Activated CD4-positive, alpha-beta memory T cell treated with anti-CD3 and anti-CD28 coated beads, Interleukin-2, amount 10 ng/mL, durations not matched to agents 7 days and 5 days (primary cell): ENCODE results near the gene SGMS1. TPM values are rescaled to one million over a fixed set of nuclear protein-coding genes. Genes with fewer than 3 reads are reported as not detected.

Experiments used
- CTCF ChIA-PET: fragments of 350-600 bp; sonication (Branson Sonifier 250); formaldehyde crosslinking; loops from one replicate; lab custom pipeline; 2021; ENCODE audit warnings: antibody characterized with exemption, inconsistent platforms; lab: Charles Lee
- POLR2A ChIA-PET: fragments of 350-600 bp; sonication (Branson Sonifier 250); formaldehyde crosslinking; loops from one replicate; lab custom pipeline; 2021; ENCODE audit warnings: antibody characterized with exemption; lab: Charles Lee
- DNase-seq: peaks from one replicate; pipeline ENCODE4 v3.0.0-alpha.2; 2020
- H3K27ac Mint-ChIP-seq: one replicate; pipeline ENCODE4 v1.8.0; 2021; ENCODE audit warnings: mild to moderate bottlenecking, mixed read lengths
- H3K27me3 Mint-ChIP-seq: one replicate; pipeline ENCODE4 v1.8.0; 2021; ENCODE audit warnings: mixed read lengths
- H3K36me3 Mint-ChIP-seq: one replicate; pipeline ENCODE4 v1.8.0; 2021; ENCODE audit warnings: low read depth, mixed read lengths
- H3K4me1 Mint-ChIP-seq: one replicate; pipeline ENCODE4 v1.8.0; 2021; ENCODE audit warnings: mixed read lengths
- H3K4me3 Mint-ChIP-seq: one replicate; pipeline ENCODE4 v1.8.0; 2021; ENCODE audit warnings: mild to moderate bottlenecking, mixed read lengths
- H3K9me3 Mint-ChIP-seq: one replicate; pipeline ENCODE4 v1.8.0; 2021; ENCODE audit warnings: mixed read lengths
- total RNA-seq, 2 experiments: library from RNA; stranded (reverse); gene quantifications; one replicate each; pipeline ENCODE4 v1.2.3, GENCODE V29; 2021

Gene SGMS1
- total RNA-seq, 2 experiments from 2014 or later: 18.9 to 19.9 TPM

DNA sequence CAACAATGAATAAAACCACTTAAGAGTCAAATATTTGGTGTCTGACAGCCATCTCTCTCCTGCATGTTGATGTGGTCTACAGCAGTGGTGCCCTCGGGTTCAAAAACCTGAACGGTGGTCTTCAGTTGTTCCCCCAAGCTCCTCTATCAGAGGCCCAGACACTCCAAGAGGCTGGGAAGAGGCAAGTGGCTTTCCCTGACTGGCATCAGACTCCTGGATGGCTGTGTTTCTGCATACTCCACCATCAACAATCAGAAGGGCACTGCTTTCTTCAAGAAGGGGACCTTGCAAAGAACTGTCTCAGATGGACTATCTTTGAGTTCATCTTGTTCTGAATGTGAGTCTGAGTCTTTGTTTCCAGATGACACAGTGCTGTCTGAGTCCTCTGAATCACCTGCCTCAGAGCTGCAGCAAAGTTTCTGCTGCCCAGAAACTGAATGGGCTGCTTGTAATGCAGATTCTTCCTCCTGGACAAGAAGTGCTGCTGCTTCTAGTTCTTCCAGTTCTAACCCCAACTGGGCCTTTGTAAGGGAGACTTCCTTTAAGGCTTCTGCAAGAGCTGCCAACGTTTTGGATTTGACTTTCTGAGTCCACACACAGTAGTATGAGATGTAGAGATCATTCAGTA, 5.9 kb upstream of the SGMS1 start:
- ChIA-PET POLR2A (no interaction called here), CTCF (no interaction called here)
- Mint-ChIP-seq H3K36me3 (peaks cover 4% of the 10 kb centered on the region), H3K27ac (no peak overlapping the region), H3K27me3 (peaks cover 39% of the 10 kb centered on the region), H3K9me3 (no peaks in the 10 kb centered on the region), H3K4me1 (peaks cover 26% of the 10 kb centered on the region), H3K4me3 (no peak overlapping the region)
- no peak for DNase-seq

DNA sequence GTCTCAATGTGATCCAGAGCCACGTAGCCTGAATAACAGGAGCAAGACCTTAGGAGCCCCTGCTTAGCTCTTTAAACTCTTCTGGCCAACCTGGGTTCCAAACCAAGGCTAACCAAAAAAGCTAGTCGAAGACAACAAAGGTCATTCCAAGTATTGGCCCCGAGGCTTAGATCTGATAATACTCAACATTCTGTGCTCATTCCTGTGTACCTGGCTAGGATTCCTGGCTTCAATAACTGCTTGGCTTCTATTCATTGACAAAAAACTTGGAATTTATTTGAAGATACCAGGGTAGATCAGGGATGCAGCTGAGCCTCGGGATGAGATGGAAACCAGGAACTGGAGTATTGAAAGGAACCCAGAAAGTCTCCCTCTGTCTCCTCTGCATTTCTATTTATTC, 4.1 kb upstream of the SGMS1 start:
- Mint-ChIP-seq H3K4me3 (no peak overlapping the region), H3K4me1 (peaks cover 24% of the 10 kb centered on the region), H3K36me3 (peaks cover 4% of the 10 kb centered on the region), H3K27me3 (peaks cover 25% of the 10 kb centered on the region), H3K27ac (no peak overlapping the region), H3K9me3 (no peaks in the 10 kb centered on the region)
- CTCF ChIA-PET: no interaction called here
- POLR2A ChIA-PET: interaction anchor here (5.3 kb wide), 1 partner anchor 8 kb away, joined by 53 read pairs; no protein-coding TSS in a partner anchor
- DNase-seq: no peak

DNA sequence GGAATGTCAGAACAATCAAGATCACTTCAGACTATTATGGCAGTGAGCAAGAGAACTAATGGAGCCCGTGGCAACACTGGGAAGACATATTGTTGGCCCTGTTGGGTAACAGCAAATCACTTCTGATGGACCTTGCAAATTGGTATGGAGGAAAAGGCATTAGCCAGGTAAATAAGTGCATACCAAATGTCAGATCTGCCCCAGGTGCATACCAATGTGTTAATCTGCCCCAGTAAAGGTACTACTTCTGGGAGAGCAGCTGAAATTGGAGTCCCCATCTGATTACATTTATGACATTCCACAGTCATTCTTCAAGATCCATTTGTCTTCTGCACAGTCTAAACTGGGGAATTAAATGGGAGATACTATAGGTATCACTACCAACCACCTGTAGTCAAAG, 3.7 kb upstream of the SGMS1 start:
- DNase-seq: no peak
- POLR2A ChIA-PET: interaction anchor here (5.3 kb wide), 1 partner anchor 9 kb away, joined by 53 read pairs; no protein-coding TSS in a partner anchor
- Mint-ChIP-seq H3K27ac (no peak overlapping the region), H3K4me3 (no peak overlapping the region), H3K9me3 (no peaks in the 10 kb centered on the region), H3K4me1 (peaks cover 26% of the 10 kb centered on the region), H3K36me3 (peaks cover 4% of the 10 kb centered on the region), H3K27me3 (peaks cover 21% of the 10 kb centered on the region)
- CTCF ChIA-PET: no interaction called here

DNA sequence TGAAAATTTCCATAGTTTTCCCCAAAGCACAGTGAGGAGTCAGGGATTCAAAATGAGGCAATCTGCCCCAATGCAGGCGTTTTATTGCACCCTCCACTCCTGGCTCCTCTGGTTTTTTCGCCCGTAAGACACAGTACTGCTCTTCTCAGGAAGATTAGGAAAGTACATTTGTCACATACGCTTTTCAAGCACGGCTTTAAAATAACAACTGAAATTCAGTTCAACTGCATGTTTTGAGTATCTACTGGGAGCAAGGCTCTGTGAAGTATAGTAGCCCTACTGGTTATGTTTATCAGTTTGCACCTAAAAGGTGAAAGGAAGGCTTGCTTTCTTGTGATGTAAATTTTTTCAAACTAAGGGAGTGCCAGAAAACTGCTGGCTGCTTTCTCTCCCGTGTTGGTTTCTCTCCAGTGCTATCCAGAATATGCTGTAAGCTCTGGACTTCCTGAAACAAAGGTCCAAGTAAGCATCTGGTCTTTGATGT, 1.9 kb upstream of the SGMS1 start:
- Mint-ChIP-seq H3K36me3 (peaks cover 4% of the 10 kb centered on the region), H3K9me3 (no peaks in the 10 kb centered on the region), H3K4me1 (peaks cover 37% of the 10 kb centered on the region), H3K27me3 (peaks cover 13% of the 10 kb centered on the region), H3K4me3 (peak overlapping the region; percentile 90), H3K27ac (peak overlapping the region; percentile 87)
- POLR2A ChIA-PET: interaction anchor here (0.7 to 5.3 kb wide), 4 partner anchors 10 to 208 kb away, joined by 3 to 53 read pairs (median 18); no protein-coding TSS in a partner anchor
- CTCF ChIA-PET: interaction anchor here (1.2 kb wide), 1 partner anchor 207 kb away, joined by 3 read pairs; no protein-coding TSS in a partner anchor
- no peak for DNase-seq

DNA sequence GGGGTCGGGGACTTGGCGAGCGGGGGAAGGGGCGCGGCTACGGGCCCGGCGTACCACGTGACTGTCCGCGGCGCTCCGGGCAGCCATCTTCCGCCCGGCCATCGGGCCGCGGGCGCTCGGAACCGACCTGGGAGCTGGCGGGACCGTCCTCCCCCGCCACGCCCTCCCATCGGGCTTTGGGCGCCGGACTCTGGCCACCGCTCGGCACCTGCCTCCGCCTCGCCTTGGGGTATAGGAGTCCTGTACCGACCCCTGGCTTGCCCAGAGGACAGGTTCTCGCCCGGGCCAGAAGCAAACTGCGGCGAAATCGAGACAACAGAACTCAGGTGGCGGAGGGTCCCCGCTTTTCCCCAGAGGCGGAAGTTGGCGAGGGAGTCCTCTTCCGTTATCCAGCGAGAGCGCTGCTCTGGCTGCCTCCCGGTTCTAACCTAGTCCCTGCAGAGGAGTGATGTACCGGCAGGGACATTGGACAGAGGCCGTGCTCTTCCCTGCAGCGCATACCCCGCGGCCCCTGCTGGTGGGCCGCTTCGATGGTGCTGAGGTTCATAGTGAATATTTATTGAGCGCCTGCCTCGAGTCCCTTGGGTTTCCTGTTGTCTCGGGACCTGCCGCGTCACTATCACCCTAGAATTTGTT, 1.2 kb upstream of the SGMS1 start:
- Mint-ChIP-seq H3K4me3 (peak overlapping the region; percentile 90), H3K36me3 (peaks cover 4% of the 10 kb centered on the region), H3K4me1 (peaks cover 39% of the 10 kb centered on the region), H3K27me3 (peaks cover 13% of the 10 kb centered on the region), H3K27ac (peak overlapping the region; percentile 87), H3K9me3 (no peaks in the 10 kb centered on the region)
- peak; percentile 58 for DNase-seq
- CTCF ChIA-PET: interaction anchor here (0.8 to 1.2 kb wide), 3 partner anchors 11 to 207 kb away, joined by 3 to 12 read pairs (median 3); no protein-coding TSS in a partner anchor
- POLR2A ChIA-PET: interaction anchor here (0.7 to 5.3 kb wide), 15 partner anchors 11 to 557 kb away, joined by 3 to 53 read pairs (median 4); partner anchors contain the start of gene WASHC2A

DNA sequence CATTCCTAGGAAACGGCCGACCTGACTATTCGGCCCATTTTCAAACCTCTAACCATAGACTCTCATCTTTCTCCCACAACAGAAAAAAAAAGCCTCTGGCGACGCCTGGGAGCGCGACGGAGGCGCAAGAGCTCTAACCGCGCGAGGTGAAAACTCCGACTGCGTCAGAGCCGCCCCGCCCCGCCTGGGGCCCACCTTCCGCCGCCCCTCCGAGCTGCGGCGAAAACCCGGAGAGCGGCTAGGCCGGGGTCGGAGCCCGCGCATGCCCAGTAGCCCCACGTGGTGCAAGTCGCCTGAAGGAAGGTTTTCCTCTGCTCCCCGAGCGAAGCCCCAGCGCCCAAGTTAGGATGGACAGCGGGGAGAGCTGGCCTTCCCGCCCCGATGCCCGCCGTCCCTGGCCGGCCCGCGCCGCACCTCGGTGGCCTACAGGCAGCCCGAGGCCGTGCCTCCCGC, 683 bp upstream of the SGMS1 start:
- CTCF ChIA-PET: interaction anchor here (0.8 to 1.2 kb wide), 3 partner anchors 12 to 206 kb away, joined by 3 to 12 read pairs (median 3); no protein-coding TSS in a partner anchor

DNA sequence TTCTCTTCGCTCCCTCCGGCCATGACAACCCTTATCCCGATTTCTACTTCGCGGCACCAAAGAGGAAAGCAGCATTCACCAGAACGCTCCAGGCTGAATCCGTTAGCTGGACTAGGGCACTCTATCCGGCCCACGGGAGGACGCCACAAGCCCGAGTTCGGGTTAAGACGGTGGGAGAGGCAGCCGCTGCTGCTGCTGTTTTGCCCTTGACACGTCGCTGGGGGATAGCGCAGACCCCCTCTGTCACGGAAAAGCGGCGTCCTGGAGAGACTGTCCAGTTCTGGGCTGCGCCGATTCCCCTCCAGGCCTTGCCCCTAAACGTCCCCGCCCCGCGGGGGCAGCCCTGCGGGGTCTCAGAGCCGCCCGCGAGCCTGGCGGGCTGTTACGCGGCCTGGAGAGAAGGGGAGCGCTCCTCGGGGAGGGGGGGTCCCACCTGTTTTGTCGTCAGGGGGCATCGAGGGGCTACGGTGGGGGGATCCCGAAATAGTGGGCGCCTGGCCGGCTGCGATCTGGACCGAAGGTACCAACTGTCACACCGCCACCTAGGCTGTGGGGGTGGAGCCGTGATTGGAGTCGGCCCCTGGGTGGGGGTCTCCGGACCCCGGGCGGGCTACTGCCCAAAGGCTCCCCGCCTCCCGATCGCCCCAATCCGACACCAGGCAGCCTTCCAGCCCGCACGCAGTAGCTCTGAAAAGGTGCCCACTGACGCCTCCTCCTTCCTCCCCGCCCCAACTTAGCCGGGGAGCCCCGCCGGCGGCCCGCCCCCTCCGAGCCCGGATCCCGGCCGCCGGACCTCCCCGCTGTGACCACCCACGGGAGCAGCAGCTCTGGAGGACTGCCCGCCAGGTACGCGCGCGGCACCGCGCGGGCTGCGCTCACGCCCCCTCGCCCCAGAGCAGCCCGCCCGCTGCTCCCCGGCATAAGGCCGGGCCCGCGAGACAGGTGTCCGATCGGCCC, 772 bp downstream of the SGMS1 start:
- peak overlapping the region; percentile 76 for H3K4me3 Mint-ChIP-seq
- H3K9me3 Mint-ChIP-seq: no peaks in the 10 kb centered on the region
- peak; percentile 49 for DNase-seq
- peaks cover 36% of the 10 kb centered on the region for H3K4me1 Mint-ChIP-seq
- H3K36me3 Mint-ChIP-seq: no peaks in the 10 kb centered on the region
- ChIA-PET POLR2A (interaction anchor here (1.4 to 2.8 kb wide), 5 partner anchors 13 to 205 kb away, joined by 4 to 23 read pairs (median 9); no protein-coding TSS in a partner anchor), CTCF (interaction anchor here (0.5 to 2.4 kb wide), 7 partner anchors 14 to 255 kb away, joined by 3 to 11 read pairs (median 5); no protein-coding TSS in a partner anchor)
- H3K27me3 Mint-ChIP-seq: peaks cover 5% of the 10 kb centered on the region
- peak overlapping the region; percentile 96 for H3K27ac Mint-ChIP-seq

More for the DNA sequence above, 683 bp upstream of the SGMS1 start:
- POLR2A ChIA-PET: interaction anchor here (0.8 to 5.3 kb wide), 15 partner anchors 11 to 557 kb away, joined by 3 to 53 read pairs (median 4); partner anchors contain the start of gene WASHC2A
- Mint-ChIP-seq H3K27me3 (peaks cover 11% of the 10 kb centered on the region), H3K27ac (peak overlapping the region; percentile 96), H3K4me1 (peaks cover 36% of the 10 kb centered on the region), H3K9me3 (no peaks in the 10 kb centered on the region), H3K4me3 (peak overlapping the region; percentile 76), H3K36me3 (peaks cover 4% of the 10 kb centered on the region)
- DNase-seq: peak; percentile 95

DNA sequence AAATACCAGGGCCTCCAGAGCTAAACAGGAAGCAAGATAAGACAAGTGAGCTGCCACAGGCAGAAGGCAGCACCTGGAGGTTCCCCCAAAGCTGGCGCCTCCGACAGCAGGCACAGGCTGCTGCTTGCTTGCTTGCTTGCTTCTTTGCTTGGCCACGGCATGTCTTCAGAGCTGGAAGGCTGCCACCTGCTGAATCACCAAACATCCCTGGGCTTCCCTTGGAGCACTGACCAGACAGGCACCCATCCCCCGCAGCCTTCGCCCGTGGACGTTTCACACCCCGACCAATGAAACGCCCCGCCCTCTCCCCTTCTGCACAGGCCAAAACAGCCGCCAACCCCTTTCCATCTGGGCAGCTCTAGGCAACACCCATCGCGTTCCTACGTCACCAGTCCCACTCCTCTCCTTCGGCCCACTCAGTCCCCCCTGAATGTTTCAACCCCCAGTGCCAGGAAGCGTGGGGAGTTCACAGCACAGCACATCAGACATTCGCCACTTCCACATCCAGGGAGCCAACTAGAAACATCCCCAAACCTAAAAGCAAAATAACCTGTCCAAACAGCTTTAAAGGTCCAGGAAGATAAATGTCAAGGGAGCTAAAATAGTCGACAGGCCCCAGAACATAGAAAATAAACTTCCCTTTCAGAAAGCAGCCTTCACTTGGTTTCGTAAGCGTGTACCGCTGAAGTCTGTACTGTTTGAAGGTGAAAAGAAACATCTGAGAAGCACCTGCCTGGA, 1.6 kb downstream of the SGMS1 start:
- CTCF ChIA-PET: interaction anchor here (0.5 to 2.4 kb wide), 12 partner anchors 15 to 346 kb away, joined by 3 to 11 read pairs (median 4); no protein-coding TSS in a partner anchor

DNA sequence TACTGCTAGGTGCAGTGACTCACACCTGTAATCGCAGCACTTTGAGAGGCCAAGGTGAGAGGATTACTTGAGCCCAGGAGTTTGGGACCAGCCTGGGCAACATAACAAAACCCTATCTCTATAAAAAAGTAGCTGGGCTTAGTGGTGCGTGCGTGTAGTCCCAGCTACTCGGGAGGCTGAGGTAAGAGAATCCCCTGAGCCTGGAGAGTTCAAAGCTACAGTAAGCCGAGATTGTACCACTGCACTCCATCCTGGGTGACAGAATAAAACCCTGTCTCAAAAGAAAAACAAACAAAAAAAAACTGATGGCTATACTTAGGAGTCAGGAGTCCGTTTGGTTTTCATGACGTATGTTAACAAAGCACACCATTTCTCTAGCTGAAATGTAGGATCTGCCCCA, 2.9 kb downstream of the SGMS1 start:
- Mint-ChIP-seq H3K36me3 (no peaks in the 10 kb centered on the region), H3K4me3 (no peak overlapping the region), H3K27me3 (no peaks in the 10 kb centered on the region), H3K9me3 (no peaks in the 10 kb centered on the region), H3K27ac (no peak overlapping the region), H3K4me1 (peaks cover 36% of the 10 kb centered on the region)
- no peak for DNase-seq
- CTCF ChIA-PET: interaction anchor here (0.9 to 2.4 kb wide), 7 partner anchors 31 to 203 kb away, joined by 3 to 7 read pairs (median 5); no protein-coding TSS in a partner anchor
- POLR2A ChIA-PET: interaction anchor here (2.8 kb wide), 1 partner anchor 16 kb away, joined by 23 read pairs; no protein-coding TSS in a partner anchor

More for the DNA sequence above, 1.6 kb downstream of the SGMS1 start:
- peak; percentile 63 for DNase-seq
- no peaks in the 10 kb centered on the region for H3K9me3 Mint-ChIP-seq
- peaks cover 37% of the 10 kb centered on the region for H3K4me1 Mint-ChIP-seq
- no peaks in the 10 kb centered on the region for H3K36me3 Mint-ChIP-seq
- H3K27me3 Mint-ChIP-seq: peaks cover 1% of the 10 kb centered on the region
- POLR2A ChIA-PET: interaction anchor here (1.4 to 2.8 kb wide), 5 partner anchors 14 to 205 kb away, joined by 4 to 23 read pairs (median 9); no protein-coding TSS in a partner anchor
- H3K4me3 Mint-ChIP-seq: peak overlapping the region; percentile 76
- peak overlapping the region; percentile 79 for H3K27ac Mint-ChIP-seq

DNA sequence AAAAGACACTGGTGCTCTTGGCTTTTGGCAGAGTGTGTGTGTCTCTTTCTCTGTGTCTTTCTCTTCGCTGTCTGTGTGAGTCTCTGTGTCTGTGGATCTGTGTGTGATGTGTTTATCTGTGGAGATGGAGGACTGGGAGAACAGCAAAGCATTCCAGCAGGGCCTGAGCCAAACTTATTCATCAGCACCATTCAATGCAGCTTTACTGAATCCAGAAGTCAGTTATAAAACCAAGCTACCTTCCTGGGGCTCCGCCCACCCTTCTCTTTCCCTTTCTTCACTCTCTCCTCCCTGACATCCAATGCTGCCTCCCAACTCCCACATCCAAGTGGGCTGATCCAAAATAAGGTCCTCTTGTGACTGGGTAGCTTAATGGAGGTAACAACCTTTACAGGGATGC, 3.9 kb downstream of the SGMS1 start:
- no peak for DNase-seq
- Mint-ChIP-seq H3K9me3 (no peaks in the 10 kb centered on the region), H3K36me3 (no peaks in the 10 kb centered on the region), H3K27ac (no peak overlapping the region), H3K27me3 (no peaks in the 10 kb centered on the region), H3K4me3 (no peak overlapping the region), H3K4me1 (peaks cover 28% of the 10 kb centered on the region)
- ChIA-PET POLR2A (no interaction called here), CTCF (interaction anchor here (1.2 kb wide), 1 partner anchor 34 kb away, joined by 4 read pairs; no protein-coding TSS in a partner anchor)

DNA sequence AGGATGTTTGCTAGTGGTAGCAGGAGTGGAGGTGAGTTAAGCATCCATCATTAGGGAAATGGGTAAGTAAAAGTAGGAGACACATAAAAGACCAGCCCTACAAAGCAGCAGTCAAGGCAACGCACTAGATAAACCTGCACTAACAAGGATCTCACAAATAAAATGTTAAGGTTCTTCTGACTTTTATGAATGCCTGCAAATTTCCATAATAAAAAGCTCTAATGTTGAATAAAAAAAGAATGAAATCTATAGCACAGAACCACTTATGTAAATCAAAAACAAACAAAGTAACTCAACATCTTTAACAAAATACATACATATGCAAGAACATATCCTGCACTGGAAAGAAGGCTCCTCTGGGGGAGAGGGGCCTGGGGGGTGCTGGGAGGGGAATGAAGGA, 4.6 kb downstream of the SGMS1 start:
- POLR2A ChIA-PET: no interaction called here
- no peaks in the 10 kb centered on the region for H3K27me3 Mint-ChIP-seq
- H3K27ac Mint-ChIP-seq: no peak overlapping the region
- peaks cover 28% of the 10 kb centered on the region for H3K4me1 Mint-ChIP-seq
- no peaks in the 10 kb centered on the region for H3K36me3 Mint-ChIP-seq
- no peak for DNase-seq
- no peak overlapping the region for H3K4me3 Mint-ChIP-seq
- H3K9me3 Mint-ChIP-seq: no peaks in the 10 kb centered on the region
- CTCF ChIA-PET: interaction anchor here (1.2 kb wide), 1 partner anchor 35 kb away, joined by 4 read pairs; no protein-coding TSS in a partner anchor
